Left forelimb (tissue), 1 donor: ENCODE data around the gene FXR1.

ENCODE experiments used
- DNase-seq: peaks from one replicate; pipeline ENCODE4 v3.0.0-alpha.2; 2018; ENCODE audit warnings: low spot score

Gene FXR1

GRCh38 chr3:181007262-181007661 lies 94.8 kb downstream of the FXR1 start:
- no peak for DNase-seq

DNA sequence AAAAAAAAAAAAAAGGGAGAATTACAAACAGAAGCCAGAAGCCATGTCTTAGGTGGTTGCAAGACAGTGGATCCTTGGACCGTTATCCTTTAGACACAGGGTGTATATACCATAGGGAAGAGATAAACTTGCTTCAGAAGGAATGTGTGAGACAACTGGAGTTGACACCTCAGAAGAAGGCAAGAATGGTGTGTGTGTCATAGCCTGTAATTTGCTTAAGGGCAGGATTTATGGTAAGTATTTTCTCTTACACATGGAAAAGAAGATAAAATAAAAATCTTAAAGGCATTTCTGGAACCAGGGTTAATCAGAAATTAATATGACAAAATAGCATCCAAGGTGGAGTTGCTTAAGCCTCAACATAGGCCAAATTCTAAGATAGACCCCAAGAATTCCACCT lies 96.3 kb downstream of the FXR1 start:
- DNase-seq, result no peak

DNA sequence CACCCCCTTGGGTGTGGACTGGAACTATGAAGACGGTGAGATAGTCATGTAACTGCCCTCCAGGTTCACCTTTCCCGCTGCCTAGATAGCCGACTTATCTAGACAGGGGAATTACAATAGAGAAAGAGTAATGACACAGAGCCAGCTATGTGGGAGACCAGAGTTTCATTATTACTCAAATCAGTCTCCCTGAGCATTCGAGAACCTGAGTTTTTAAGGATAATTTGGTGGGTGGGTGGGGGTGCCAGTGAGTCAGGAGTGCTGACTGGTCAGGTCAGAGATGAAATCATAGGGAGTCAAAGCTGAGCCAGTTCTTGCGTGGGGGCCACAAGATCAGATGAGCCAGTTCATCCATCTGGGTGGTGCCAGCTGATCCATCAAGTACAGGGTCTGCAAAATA lies 96.8 kb downstream of the FXR1 start:
- no peak for DNase-seq

DNA sequence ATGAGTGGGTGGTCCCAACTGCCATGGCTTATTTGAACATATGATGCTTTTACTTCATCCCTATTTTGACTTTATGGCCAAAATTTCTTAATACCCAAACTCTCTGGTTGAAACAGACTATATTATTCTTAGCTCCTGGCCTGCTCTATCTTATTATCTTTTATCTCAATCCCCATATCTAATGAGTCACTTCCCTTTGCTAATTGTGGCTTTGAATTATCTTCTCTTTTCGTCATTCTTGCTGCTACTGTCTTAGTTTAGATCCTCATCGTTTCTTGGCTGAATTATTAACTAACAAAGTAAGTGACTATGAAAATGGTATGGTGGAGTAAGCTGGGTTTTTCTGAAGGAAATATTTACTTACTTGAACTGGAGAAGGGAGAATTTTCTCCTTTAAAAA lies 105.2 kb downstream of the FXR1 start:
- DNase-seq, result no peak

GRCh38 chr3:181025204-181025603 lies 112.7 kb downstream of the FXR1 start:
- no peak for DNase-seq

GRCh38 chr3:181030948-181031347 lies 118.5 kb downstream of the FXR1 start:
- DNase-seq, result no peak
